ENCODE measurements around the gene NDUFS7.

DNA sequence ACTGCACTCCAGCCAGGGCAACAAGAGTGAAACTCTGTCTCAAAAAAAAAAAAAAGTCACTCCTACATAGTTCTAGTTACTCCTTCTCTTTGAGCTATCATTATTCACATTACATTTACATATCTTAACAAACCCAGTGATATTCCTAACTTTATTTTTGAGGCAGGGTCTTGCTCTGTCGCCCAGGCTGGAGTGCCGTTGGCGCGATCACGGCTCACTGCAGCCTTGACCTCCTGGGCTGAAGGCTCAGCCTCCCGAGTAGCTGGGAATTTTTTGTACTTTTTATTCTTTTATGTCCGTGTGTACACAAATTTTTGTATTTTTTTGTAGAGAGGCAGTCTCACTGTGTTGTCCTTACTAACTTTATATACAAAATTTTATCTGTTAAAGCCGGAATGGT is 53.9 kb downstream of the NDUFS7 start:
- no peak for TF ChIP-seq EZH2 (IDR thresholded peaks at IDR 0.05)
- TF ChIP-seq, protein P1, sequence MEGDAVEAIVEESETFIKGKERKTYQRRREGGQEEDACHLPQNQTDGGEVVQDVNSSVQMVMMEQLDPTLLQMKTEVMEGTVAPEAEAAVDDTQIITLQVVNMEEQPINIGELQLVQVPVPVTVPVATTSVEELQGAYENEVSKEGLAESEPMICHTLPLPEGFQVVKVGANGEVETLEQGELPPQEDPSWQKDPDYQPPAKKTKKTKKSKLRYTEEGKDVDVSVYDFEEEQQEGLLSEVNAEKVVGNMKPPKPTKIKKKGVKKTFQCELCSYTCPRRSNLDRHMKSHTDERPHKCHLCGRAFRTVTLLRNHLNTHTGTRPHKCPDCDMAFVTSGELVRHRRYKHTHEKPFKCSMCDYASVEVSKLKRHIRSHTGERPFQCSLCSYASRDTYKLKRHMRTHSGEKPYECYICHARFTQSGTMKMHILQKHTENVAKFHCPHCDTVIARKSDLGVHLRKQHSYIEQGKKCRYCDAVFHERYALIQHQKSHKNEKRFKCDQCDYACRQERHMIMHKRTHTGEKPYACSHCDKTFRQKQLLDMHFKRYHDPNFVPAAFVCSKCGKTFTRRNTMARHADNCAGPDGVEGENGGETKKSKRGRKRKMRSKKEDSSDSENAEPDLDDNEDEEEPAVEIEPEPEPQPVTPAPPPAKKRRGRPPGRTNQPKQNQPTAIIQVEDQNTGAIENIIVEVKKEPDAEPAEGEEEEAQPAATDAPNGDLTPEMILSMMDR (IDR thresholded peaks at IDR 0.05): no peak
- TF ChIP-seq EZH2phosphoT487 (IDR thresholded peaks at IDR 0.05): no peak

Data from neural progenitor cell (in vitro differentiated cells).